ENCODE measurements around the gene SAMHD1.
"Not testable (repeated sequence)": the region's sequence is repeated elsewhere in the genome, so short reads cannot be mapped to it uniquely, and the experiment has no call there.

Gene SAMHD1

DNA sequence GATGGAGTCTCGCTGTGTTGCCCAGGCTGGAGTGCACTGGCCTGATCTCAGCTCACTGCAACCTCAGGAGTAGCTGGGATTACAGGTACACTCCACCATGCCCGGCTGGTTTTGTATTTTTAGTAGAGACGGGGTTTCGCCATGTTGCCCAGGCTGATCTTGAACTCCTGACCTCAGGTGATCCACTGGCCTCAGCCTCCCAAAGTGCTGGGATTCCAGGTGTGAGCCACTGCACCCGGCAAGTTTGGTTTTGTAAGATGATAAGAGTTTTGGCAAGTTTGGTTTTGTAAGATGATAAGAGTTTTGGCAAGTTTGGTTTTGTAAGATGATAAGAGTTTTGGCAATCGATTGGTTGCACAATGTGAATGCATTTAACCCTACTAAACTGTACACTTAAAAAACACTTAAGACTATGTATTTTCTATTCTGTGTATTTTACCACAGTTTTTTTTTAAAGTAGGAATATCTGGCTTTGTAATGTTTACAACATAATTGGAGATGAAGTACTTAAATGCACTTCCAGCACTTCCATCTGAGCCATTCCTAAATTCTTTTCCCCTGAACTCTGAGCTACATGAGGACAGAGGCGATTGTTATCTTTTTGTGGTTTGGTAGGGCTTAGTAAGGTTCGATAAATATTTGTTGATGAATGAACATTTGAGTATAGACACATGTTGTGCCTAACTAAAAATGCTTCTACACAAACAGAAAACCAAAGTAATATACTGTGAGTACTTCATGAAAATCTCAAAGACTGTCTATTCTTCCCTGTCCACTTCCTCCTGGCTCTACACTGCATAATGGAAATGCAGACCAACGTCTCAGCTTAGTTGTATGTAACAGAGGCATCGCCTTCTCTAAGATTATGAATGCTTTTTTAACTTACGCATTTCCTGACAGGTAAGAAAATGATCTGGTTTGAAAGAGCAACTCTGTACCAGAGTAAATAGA is 18.8 kb downstream of the SAMHD1 start:
- no peaks in the 10 kb centered on the region for H3K9me3 ChIP-seq (ENCODE audit: control insufficient read depth, low read length)
- H3K4me3 ChIP-seq (ENCODE audit: low read depth, low read length), result no peak overlapping the region
- no peak overlapping the region for H3K9ac ChIP-seq
- no peak overlapping the region for H3K4me2 ChIP-seq (ENCODE audit: low read length)
- no peak overlapping the region for H3K27ac ChIP-seq
- no peaks in the 10 kb centered on the region for H3K79me2 ChIP-seq
- TF ChIP-seq CTCF (IDR thresholded peaks at IDR 0.05), result no peak
- H3K27me3 ChIP-seq (ENCODE audit: control insufficient read depth, insufficient read depth, low read length), result no peaks in the 10 kb centered on the region
- H3K4me1 ChIP-seq, result no peaks in the 10 kb centered on the region
- no peaks in the 10 kb centered on the region for H3K36me3 ChIP-seq (ENCODE audit: control insufficient read depth, insufficient read depth, low read length)
- no peak overlapping the region for H2AFZ ChIP-seq

- H3K36me3 ChIP-seq (ENCODE audit: control insufficient read depth, insufficient read depth, low read length), result not testable (repeated sequence)
Observed at GRCh38 chr20:36932067-36932466, 19.4 kb downstream of the SAMHD1 start.

DNA sequence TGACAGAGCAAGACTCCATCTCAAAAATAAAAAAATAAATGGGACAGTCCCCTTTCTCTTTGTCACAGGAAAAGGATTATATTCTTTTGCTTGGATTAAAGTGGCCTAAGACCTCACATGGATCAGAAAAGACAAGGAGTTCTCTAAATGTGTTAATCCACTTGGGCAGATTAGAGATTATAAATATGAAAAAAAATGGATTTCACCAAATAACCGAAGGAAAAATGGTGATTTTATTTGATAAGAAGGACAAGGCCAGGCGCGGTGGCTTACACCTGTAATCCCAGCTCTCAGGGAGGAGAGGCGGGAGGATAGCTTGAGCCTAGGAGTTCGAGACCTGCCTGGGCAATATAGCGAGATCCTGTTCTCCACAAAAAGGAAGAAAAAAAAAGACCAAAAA is 21.8 kb downstream of the SAMHD1 start:
- Histone ChIP-seq H3K27me3 (ENCODE audit: control insufficient read depth, insufficient read depth, low read length) (no peaks in the 10 kb centered on the region), H3K27ac (no peak overlapping the region), H3K9ac (no peak overlapping the region), H3K4me3 (ENCODE audit: low read depth, low read length) (no peak overlapping the region), H3K36me3 (ENCODE audit: control insufficient read depth, insufficient read depth, low read length) (no peaks in the 10 kb centered on the region), H3K4me2 (ENCODE audit: low read length) (no peak overlapping the region), H3K4me1 (no peaks in the 10 kb centered on the region), H3K9me3 (ENCODE audit: control insufficient read depth, low read length) (no peaks in the 10 kb centered on the region), H3K79me2 (no peaks in the 10 kb centered on the region), H2AFZ (no peak overlapping the region)
- no peak for TF ChIP-seq CTCF (IDR thresholded peaks at IDR 0.05)

More at GRCh38 chr20:36932067-36932466, 19.4 kb downstream of the SAMHD1 start:
- not testable (repeated sequence) for H3K4me3 ChIP-seq (ENCODE audit: low read depth, low read length); H3K9ac ChIP-seq; H3K4me2 ChIP-seq (ENCODE audit: low read length); H3K9me3 ChIP-seq (ENCODE audit: control insufficient read depth, low read length); H3K27me3 ChIP-seq (ENCODE audit: control insufficient read depth, insufficient read depth, low read length); H3K4me1 ChIP-seq; H3K27ac ChIP-seq; H3K79me2 ChIP-seq; H2AFZ ChIP-seq

- Histone ChIP-seq H3K4me1 (no peaks in the 10 kb centered on the region), H3K9me3 (ENCODE audit: control insufficient read depth, low read length) (no peaks in the 10 kb centered on the region), H3K36me3 (ENCODE audit: control insufficient read depth, insufficient read depth, low read length) (no peaks in the 10 kb centered on the region), H2AFZ (no peak overlapping the region), H3K4me3 (ENCODE audit: low read depth, low read length) (no peak overlapping the region), H3K4me2 (ENCODE audit: low read length) (no peak overlapping the region), H3K79me2 (no peaks in the 10 kb centered on the region), H3K9ac (no peak overlapping the region), H3K27ac (no peak overlapping the region), H3K27me3 (ENCODE audit: control insufficient read depth, insufficient read depth, low read length) (no peaks in the 10 kb centered on the region)
- TF ChIP-seq CTCF (IDR thresholded peaks at IDR 0.05), result no peak
Observed at GRCh38 chr20:36929290-36929689, 22.2 kb downstream of the SAMHD1 start.

- Histone ChIP-seq H3K36me3 (ENCODE audit: control insufficient read depth, insufficient read depth, low read length) (no peaks in the 10 kb centered on the region), H3K27me3 (ENCODE audit: control insufficient read depth, insufficient read depth, low read length) (no peaks in the 10 kb centered on the region), H3K4me2 (ENCODE audit: low read length) (no peak overlapping the region), H2AFZ (no peak overlapping the region), H3K9me3 (ENCODE audit: control insufficient read depth, low read length) (no peaks in the 10 kb centered on the region), H3K9ac (no peak overlapping the region), H3K4me1 (no peaks in the 10 kb centered on the region), H3K4me3 (ENCODE audit: low read depth, low read length) (no peak overlapping the region), H3K79me2 (no peaks in the 10 kb centered on the region), H3K27ac (no peak overlapping the region)
- TF ChIP-seq CTCF (IDR thresholded peaks at IDR 0.05), result no peak
Observed at GRCh38 chr20:36927704-36928103, 23.8 kb downstream of the SAMHD1 start.
